GM18511 (cell line): ENCODE measurements around the gene FUS.

Source experiments
- ATAC-seq: cut with Tn5 transposase; IDR thresholded peaks from one replicate; pipeline ENCODE4 v1.9.1; 2021; ENCODE audit warnings: mild to moderate bottlenecking, moderate library complexity; ENCODE audit not compliant: unreplicated experiment

FUS gene

DNA sequence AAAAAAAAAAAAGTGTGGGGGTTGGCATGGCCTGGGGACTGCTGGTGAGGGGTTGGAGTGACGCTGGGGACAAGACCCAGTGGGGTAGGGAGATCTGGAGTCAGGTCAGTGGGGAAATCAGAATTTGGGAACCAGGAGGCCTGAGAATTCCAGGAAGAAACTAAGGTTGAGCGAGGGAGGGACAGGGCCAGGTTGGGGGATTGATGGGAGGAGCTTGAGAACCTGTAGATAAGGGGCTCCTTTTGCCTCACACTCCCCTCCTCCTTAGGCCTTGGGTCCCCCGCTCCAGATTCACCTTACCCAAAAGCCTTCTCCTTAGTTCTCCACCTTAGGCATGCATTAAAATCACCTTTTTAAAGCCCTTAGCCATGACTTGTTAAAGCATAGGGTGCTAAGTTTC, 45.3 kb downstream of the FUS start:
- ATAC-seq = no peak

DNA sequence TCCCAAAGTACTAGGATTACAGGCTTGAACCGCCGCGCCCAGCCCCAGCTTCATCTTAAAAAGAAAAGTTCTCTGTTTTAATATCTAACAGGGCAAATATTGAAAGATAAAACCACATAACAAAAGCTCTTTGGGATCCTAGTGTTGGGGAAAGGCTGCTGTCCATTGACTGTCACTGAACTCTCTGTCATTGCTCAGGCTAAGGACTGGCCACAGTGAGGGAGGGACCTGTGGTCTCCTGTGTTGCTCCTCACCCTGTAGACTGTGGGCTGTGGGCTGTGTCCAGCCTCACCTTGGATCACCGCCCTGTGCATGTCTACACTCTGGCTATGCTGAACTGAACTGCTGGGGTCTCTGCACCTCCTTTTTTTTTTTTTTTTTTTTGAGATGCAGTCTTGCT, 48.3 kb downstream of the FUS start:
- ATAC-seq = no peak

DNA sequence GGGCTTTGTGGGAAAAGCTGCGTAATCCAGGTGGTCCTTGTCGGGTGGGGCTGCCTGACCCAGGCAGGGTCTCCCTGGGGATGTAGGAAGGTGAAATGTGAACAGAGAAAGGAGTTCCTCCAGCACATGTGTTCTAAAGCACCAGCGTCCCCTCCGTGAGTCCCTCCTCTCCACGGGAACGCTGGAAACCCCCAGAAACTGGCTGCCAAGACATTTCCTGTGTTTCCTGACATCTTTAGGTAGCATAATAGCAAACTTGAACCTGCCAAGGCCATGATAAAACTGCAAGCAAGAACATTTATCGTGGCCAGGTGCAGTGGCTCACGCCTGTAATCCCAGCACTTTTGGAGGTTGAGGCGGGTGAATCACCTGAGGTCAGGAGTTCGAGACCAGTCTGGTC, 49.6 kb downstream of the FUS start:
- ATAC-seq = no peak

DNA sequence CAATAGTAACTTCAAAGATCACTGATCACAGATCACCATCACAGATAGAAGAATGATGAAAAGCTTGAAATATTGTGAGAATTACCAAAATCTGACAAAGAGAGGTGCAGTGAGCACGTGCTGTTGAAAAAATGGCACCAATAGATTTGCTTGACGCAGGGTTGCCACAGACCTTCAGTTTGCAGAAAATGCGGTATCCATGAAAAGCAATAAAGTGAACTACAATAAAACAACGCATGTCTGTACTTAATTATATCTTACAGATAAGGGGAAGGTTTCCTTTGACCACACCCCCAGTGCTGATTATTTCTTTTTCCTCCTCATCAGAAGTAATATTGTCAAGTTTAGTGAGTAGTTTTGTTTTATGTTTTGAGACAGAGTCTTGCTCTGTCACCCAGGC, 58.1 kb downstream of the FUS start:
- no peak for ATAC-seq
